ENCODE measurements around the gene GADL1.

The GADL1 gene

DNA sequence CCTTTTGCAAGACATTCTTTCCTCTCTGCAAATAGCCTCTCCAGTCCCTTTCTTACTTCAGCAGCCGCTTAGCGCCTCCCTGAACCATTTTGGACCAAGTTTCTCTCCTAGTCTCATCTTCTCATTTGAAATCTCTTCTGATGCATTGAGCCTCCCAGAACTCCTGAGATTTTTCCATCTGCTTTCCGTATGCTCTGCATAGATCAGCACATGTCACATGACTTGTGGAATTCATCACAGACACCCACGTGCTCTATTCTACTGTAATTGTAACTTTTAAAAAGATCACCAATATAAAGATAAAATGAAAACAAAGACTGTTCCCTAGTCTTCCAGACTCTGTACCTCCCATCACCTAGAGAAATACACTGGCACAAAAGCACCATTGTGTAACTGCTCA is 100.7 kb downstream of the GADL1 start:
- DNase-seq (ENCODE audit: low read depth) = no peak
- in situ Hi-C loops (cut with HindIII; ENCODE audit: low sequenced_read_pairs) = loop anchor here (10.0 kb wide), 1 partner anchor 121 kb away; no protein-coding TSS in a partner anchor
- H3K4me3 ChIP-seq (ENCODE audit: low read depth, low read length) = no peak overlapping the region
- TF ChIP-seq, protein P1, sequence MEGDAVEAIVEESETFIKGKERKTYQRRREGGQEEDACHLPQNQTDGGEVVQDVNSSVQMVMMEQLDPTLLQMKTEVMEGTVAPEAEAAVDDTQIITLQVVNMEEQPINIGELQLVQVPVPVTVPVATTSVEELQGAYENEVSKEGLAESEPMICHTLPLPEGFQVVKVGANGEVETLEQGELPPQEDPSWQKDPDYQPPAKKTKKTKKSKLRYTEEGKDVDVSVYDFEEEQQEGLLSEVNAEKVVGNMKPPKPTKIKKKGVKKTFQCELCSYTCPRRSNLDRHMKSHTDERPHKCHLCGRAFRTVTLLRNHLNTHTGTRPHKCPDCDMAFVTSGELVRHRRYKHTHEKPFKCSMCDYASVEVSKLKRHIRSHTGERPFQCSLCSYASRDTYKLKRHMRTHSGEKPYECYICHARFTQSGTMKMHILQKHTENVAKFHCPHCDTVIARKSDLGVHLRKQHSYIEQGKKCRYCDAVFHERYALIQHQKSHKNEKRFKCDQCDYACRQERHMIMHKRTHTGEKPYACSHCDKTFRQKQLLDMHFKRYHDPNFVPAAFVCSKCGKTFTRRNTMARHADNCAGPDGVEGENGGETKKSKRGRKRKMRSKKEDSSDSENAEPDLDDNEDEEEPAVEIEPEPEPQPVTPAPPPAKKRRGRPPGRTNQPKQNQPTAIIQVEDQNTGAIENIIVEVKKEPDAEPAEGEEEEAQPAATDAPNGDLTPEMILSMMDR (IDR thresholded peaks at IDR 0.05; ENCODE audit: low read depth, low read length, missing control alignments) = no peak

DNA sequence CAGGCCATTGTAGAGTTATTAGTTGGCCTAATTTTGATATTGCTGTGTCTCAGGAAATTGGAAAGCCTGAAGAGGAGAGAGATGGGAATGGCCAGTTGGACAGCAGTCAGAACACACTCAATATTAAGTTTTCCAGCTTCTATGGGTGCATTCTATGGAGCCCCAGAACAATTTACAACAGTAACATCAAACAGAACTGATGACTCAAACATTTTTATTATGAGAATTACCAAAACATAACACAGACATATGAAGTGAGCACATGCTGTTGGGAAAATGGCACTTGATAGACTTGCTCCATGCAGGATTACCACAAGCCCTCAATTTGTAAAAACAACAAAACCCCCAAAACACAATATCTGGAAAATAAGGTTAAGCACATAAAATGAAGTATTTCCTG is 104.3 kb downstream of the GADL1 start:
- DNase-seq (ENCODE audit: low read depth) = no peak
- in situ Hi-C loops (cut with HindIII; ENCODE audit: low sequenced_read_pairs) = loop anchor here (10.0 kb wide), 1 partner anchor 125 kb away; no protein-coding TSS in a partner anchor
- no peak overlapping the region for H3K4me3 ChIP-seq (ENCODE audit: low read depth, low read length)
- TF ChIP-seq, protein P1 (IDR thresholded peaks at IDR 0.05; ENCODE audit: low read depth, low read length, missing control alignments) = no peak

DNA sequence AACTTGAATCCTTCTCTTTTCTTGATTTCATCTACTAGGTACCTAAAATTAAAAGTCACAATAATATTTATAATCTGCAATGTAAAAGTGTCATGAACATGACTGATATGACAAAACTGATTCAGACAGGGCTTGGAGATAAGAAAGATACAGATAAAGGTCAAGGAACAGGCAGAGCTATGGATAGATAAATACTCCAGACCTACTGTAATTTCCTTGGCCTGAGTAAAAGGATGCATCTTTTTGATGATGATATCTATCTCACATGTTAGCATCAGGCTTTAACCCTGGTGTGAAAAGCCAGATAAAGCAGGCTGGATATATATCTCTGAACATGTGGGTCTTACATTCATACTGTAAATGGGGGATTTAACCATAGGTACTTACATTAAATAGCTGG is 108.1 kb downstream of the GADL1 start:
- TF ChIP-seq, protein P1 (IDR thresholded peaks at IDR 0.05; ENCODE audit: low read depth, low read length, missing control alignments) = no peak
- in situ Hi-C loops (cut with HindIII; ENCODE audit: low sequenced_read_pairs) = no loop called here
- no peak for DNase-seq (ENCODE audit: low read depth)
- no peak overlapping the region for H3K4me3 ChIP-seq (ENCODE audit: low read depth, low read length)

DNA sequence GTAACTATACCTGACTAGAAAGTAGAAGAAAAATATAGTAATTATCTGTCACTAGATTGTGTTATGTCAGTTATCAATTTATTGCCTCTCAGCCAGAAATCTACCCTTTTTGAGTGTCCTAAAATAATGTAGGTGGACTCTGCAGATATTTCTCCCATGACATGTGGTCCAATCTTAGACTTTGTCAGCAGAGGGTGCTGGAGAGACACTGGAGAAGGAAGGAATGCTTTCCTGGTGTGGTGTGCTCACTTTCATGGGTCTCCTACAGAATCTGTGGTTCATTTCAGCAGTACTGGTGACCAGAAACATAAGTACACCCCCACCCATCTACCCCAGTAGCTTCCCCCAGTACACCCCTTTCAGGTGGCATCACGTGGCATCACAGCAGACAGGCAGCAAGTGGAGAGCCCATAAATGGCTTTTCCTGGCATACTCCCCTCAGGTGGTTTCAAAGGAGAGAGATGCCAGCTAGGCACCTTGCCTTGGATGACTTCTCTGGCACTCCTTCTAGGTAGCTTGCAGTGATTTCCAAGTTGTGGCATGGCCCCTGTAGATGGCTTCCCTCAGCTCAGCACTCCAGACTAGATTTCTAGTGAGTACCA is 114.7 kb downstream of the GADL1 start:
- in situ Hi-C loops (cut with HindIII; ENCODE audit: low sequenced_read_pairs) = no loop called here
- TF ChIP-seq, protein P1 (IDR thresholded peaks at IDR 0.05; ENCODE audit: low read depth, low read length, missing control alignments) = peak; percentile 29
- no peak for DNase-seq (ENCODE audit: low read depth)
- H3K4me3 ChIP-seq (ENCODE audit: low read depth, low read length) = no peak overlapping the region

DNA sequence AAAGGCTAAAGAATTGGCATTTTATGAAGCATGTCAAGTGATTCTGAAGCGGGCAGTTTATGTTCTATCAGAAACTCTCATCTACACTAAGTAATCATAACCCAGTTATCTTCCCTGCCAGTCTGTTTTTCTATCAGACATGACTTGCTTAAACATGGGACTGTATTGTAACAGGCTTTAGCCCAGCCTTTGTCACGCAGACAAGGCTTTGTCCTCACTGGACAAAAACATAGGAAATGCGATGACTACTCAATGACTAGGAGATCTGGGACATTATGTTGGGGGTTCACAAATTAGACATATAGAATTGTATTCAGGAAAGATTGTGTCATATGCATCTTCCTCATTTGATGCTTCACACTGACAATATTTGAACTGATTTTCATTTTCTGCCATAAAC is 115.5 kb downstream of the GADL1 start:
- TF ChIP-seq, protein P1 (IDR thresholded peaks at IDR 0.05; ENCODE audit: low read depth, low read length, missing control alignments) = no peak
- no peak overlapping the region for H3K4me3 ChIP-seq (ENCODE audit: low read depth, low read length)
- DNase-seq (ENCODE audit: low read depth) = no peak
- in situ Hi-C loops (cut with HindIII; ENCODE audit: low sequenced_read_pairs) = no loop called here

DNA sequence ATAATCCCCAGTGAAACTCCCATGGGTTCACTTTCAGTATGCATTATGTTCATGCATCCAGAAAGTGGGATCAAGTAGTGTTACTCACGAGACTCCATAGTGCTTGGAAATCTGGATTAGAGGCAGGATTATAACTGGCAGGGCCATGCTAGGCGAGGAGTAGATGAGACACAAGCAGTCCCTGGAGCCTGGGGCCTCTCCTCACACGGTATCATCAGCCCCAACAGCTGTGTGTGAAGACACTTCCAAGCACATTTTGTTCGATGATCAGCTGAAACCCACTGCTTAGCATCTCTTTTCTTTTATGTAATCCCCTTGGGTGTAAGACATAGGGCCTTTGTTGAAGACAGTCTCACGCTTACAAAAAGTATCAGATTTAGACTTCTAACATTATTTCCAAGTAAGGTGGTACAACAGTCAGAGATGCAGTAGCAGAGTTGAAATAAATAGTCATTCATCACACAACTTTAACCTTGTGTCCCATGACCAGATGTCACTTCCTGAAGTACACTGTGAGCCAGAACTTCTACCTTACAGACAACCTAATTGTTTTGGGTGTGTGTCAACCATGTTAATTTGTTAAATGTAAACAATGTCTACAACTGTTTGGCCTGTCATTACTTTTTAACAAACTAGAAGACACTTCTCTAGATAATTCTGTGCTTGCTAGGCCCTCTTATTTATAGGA is 116.9 kb downstream of the GADL1 start:
- in situ Hi-C loops (cut with HindIII; ENCODE audit: low sequenced_read_pairs) = no loop called here

More for the DNA sequence above, 116.9 kb downstream of the GADL1 start:
- TF ChIP-seq, protein P1 (IDR thresholded peaks at IDR 0.05; ENCODE audit: low read depth, low read length, missing control alignments) = no peak
- H3K4me3 ChIP-seq (ENCODE audit: low read depth, low read length) = no peak overlapping the region
- DNase-seq (ENCODE audit: low read depth) = no peak
